ENCODE measurements around the gene KRTAP4-7.
"Not testable (repeated sequence)": the region's sequence is repeated elsewhere in the genome, so short reads cannot be mapped to it uniquely, and the experiment has no call there.

Gene KRTAP4-7

GRCh38 chr17:41084100-41084856 lies at the start of gene KRTAP4-7:
Gene KRTAP4-7, plus strand, starts transcription at chr17:41084150. Its CDS starts 57 bp downstream, at chr17:41084207.
- in situ Hi-C loops (cut with MboI; ENCODE audit: low sequenced_read_pairs), result not testable (repeated sequence)

- in situ Hi-C loops (cut with MboI; ENCODE audit: low sequenced_read_pairs), result not testable (repeated sequence)
These were observed 49.5 kb upstream of the KRTAP4-7 start, which contains the start of gene KRTAP1-3 for GRCh38 chr17:41034346-41034935. Gene KRTAP1-3, minus strand, starts transcription at chr17:41034874. Its CDS starts 53 bp downstream, at chr17:41034821.

DNA sequence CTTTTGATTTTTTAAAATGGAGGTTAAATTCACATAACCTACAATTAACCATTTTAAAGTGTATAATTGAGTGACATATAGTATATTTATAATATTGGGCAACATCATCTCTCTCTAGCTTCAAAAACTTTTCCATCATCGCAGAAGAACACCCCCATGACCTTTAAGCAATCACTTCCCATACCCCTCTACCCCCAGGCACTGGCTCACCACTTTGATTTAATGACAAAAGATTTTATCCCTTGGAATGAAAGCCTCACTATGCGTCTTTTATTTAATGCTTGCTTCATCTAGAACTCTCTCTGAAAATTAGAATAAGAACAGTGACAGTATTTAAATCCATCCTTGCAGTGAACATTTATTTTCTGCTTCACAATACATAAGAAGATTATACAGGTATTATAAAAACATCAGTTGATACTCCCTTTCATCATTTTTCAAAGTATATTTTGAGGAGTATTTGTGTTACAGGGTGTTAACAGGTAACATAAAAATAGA lies 46.0 kb upstream of the KRTAP4-7 start:
- in situ Hi-C loops (cut with MboI; ENCODE audit: low sequenced_read_pairs), result no loop called here

- in situ Hi-C loops (cut with MboI; ENCODE audit: low sequenced_read_pairs), result not testable (repeated sequence)
These were observed 43.0 kb upstream of the KRTAP4-7 start, which contains the start of gene KRTAP1-1 for GRCh38 chr17:41040783-41041571. Gene KRTAP1-1, minus strand, starts transcription at chr17:41041450. Its CDS starts 53 bp downstream, at chr17:41041397.

DNA sequence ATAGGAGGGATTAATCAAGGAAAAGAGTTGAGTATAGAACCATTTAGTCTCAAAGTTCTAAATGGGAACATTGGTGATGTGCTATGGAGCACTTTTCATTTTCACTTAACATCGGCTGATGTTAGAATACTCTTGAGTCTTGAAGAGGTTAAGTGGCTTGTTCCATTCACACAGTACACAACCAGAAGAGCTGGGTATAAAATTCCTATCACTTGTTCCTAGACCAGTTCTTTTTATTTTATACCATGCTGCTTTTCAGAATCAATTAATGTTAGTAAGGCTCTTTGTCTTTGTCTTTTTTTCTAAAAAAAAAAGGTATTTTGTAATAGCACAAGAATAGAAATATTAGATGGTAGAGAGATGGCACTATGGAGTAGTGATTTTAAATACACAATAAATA lies 41.0 kb upstream of the KRTAP4-7 start:
- in situ Hi-C loops (cut with MboI; ENCODE audit: low sequenced_read_pairs), result no loop called here

- in situ Hi-C loops (cut with MboI; ENCODE audit: low sequenced_read_pairs), result not testable (repeated sequence)
These were observed 37.0 kb upstream of the KRTAP4-7 start, which contains the start of gene KRTAP2-1 for GRCh38 chr17:41046735-41047465. Gene KRTAP2-1, minus strand, starts transcription at chr17:41047316. Its CDS starts 49 bp downstream, at chr17:41047267.

GRCh38 chr17:41048441-41048840 lies 35.5 kb upstream of the KRTAP4-7 start:
- in situ Hi-C loops (cut with MboI; ENCODE audit: low sequenced_read_pairs), result no loop called here

- in situ Hi-C loops (cut with MboI; ENCODE audit: low sequenced_read_pairs), result no loop called here
These were observed 34.8 kb upstream of the KRTAP4-7 start for GRCh38 chr17:41049110-41049509.

GRCh38 chr17:41052566-41052965 lies 31.4 kb upstream of the KRTAP4-7 start:
- in situ Hi-C loops (cut with MboI; ENCODE audit: low sequenced_read_pairs), result no loop called here

DNA sequence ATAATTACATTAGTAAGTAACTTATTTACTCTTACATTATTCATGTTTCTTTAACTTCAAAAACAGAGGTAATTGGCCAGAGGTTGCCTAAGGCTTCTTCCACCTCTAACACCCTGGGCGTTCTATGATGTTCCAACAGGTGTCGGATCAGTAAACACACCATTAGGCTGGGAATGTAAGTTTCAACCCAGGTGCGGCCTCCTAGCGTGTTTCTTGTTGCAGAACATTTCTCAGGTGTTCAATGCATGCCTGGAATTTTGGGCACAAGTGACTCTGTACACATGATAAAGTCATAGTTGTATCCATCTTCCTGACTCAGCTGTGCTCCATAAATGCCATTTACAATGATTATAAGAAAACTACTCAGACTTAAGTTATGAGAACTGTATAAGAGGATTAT lies 29.9 kb upstream of the KRTAP4-7 start:
- in situ Hi-C loops (cut with MboI; ENCODE audit: low sequenced_read_pairs), result no loop called here

DNA sequence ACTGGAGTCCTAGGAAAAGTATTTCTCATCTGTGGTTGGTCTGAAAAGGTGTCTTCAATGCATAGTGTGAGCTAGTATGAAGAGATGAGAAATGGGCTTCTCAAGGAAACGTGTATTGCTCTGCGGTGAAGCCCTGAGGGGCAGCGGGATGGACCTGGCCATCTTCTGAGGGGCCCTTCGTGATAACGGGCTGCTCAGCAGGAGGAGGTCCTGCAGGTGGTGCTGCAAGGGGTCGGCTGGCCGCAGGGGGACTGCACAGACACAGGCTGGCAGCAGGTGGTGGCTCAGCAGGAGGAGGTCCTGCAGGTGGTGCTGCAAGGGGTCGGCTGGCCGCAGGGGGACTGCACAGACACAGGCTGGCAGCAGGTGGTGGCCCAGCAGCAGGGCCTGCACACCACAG lies 29.4 kb upstream of the KRTAP4-7 start:
- in situ Hi-C loops (cut with MboI; ENCODE audit: low sequenced_read_pairs), result not testable (repeated sequence)

- in situ Hi-C loops (cut with MboI; ENCODE audit: low sequenced_read_pairs), result not testable (repeated sequence)
These were observed 28.8 kb upstream of the KRTAP4-7 start, which contains the start of gene KRTAP2-2 for GRCh38 chr17:41055130-41055529. Gene KRTAP2-2, minus strand, starts transcription at chr17:41055230. Its CDS starts 19 bp downstream, at chr17:41055211.

- in situ Hi-C loops (cut with MboI; ENCODE audit: low sequenced_read_pairs), result no loop called here
These were observed 26.4 kb upstream of the KRTAP4-7 start for GRCh38 chr17:41057547-41057946.

- in situ Hi-C loops (cut with MboI; ENCODE audit: low sequenced_read_pairs), result no loop called here
These were observed 25.2 kb upstream of the KRTAP4-7 start for GRCh38 chr17:41058741-41059140.

DNA sequence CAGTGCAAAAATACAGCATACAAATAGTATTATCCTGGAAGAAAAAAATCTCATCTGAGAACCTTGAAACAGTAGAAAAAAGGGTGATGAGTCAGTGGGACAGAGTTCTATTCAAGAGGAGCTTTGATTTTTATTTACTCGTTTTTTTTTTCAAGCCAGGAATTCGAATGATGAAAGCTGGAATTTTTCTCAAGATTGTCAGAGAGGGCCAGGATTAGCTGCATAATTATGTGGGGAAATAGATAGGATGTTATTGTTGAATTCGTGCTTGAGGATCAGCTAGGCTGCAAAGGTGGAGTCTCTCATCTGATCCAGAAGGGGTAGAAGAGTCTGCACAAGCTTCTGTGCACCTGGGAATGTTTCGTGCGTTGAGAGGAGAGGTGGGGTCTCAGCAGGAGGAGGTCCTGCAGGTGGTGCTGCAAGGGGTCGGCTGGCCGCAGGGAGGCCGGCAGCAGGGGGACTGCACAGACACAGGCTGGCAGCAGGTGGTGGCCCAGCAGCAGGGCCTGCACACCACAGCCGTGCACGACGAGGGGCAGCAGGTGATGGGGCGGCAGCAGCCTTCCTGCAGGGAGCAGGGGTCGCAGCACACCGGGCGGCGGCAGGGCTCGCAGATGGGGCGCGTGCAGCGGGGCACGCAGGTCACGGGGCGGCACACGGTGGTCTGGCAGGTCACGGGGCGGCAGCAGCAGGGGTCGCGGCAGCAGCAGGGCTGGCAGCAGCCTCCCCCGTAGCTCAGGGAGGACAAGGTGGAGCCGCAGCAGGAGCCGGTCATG lies 24.5 kb upstream of the KRTAP4-7 start:
- in situ Hi-C loops (cut with MboI; ENCODE audit: low sequenced_read_pairs), result not testable (repeated sequence)

DNA sequence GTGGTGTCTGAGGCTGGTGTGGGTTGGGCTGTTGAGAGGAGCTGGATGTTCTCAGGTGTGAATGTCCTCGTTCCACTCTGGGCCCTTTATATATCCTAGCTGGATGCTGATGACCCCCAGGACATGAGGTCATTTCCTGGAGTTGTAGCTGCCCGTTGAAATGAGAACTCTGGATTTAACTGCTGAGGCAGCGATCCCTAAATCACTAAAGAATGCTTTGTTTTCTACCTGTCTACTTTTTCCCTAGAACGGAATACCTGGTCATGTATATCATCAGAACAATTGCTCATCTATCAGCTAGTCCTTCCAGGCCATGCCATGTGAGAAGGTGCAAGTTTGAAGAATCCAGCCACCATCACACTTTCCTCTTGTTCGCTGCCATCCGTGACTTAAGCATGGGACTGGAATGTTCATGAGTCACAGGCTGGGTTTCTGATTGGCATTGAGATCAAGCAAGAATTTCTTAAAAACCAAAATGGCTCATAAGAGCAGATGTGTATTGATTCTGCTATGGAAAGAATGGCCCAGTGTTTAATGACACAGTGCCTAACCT lies 23.8 kb upstream of the KRTAP4-7 start, which contains the start of gene KRTAP2-3:
KRTAP2-3 (minus strand) TSS at position 63 of the 553 bp plus-strand sequence. CDS start 64 bp downstream, outside the sequence.
- in situ Hi-C loops (cut with MboI; ENCODE audit: low sequenced_read_pairs), result no loop called here

GRCh38 chr17:41061964-41062363 lies 22.0 kb upstream of the KRTAP4-7 start:
- in situ Hi-C loops (cut with MboI; ENCODE audit: low sequenced_read_pairs), result no loop called here

DNA sequence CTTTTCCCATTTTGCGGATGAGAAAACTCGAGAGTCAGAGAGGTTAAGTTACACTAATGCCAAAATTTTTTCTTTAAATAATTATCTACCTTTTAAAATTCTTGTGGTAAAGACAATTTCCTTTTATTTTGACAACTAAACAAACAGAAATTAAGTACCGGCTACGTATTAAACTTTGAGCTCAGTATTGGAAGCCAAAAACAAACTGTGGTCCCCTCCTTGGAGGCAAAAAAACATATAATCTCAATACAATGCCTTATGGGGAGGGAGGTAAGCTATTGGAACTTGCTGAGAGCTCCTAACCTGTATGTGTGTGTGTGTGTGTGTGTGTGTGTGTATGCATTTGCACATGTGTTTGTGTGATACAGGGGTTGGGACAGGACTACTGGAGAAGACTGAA lies 20.5 kb upstream of the KRTAP4-7 start:
- in situ Hi-C loops (cut with MboI; ENCODE audit: low sequenced_read_pairs), result no loop called here

- in situ Hi-C loops (cut with MboI; ENCODE audit: low sequenced_read_pairs), result no loop called here
These were observed 19.6 kb upstream of the KRTAP4-7 start for GRCh38 chr17:41064301-41064700.
